Measurements from ENCODE around the gene PROB1.
"Not testable (repeated sequence)": the region's sequence is repeated elsewhere in the genome, so short reads cannot be mapped to it uniquely, and the experiment has no call there.

PROB1 gene

GRCh38 chr5:139394654-139395566 is at the start of gene PROB1:
TSS of gene PROB1 (minus strand) at chr5:139395104. CDS start at chr5:139395081, 23 bp downstream.
- DNase-seq = no peak

GRCh38 chr5:139443831-139444453 is 49.0 kb upstream of the PROB1 start:
- DNase-seq = peak; percentile 42

- not testable (repeated sequence) for DNase-seq
Observed at GRCh38 chr5:139440416-139440815, 45.5 kb upstream of the PROB1 start.

- DNase-seq = peak; percentile 93
Observed at GRCh38 chr5:139439013-139439903, 44.4 kb upstream of the PROB1 start, which contains the start of gene DNAJC18. TSS of gene DNAJC18 (minus strand) at chr5:139439525. CDS start at chr5:139439445, 80 bp downstream.

- DNase-seq = no peak
Observed at GRCh38 chr5:139438707-139439012, 43.8 kb upstream of the PROB1 start.

- DNase-seq = no peak
Observed at GRCh38 chr5:139435676-139436075, 40.8 kb upstream of the PROB1 start.

GRCh38 chr5:139431706-139432105 is 36.8 kb upstream of the PROB1 start:
- DNase-seq = no peak

GRCh38 chr5:139430015-139430414 is 35.1 kb upstream of the PROB1 start:
- DNase-seq = no peak

GRCh38 chr5:139426203-139426885 is 31.4 kb upstream of the PROB1 start:
- DNase-seq = no peak

GRCh38 chr5:139425497-139425896 is 30.6 kb upstream of the PROB1 start:
- no peak for DNase-seq

- DNase-seq = peak; percentile 85
Observed at GRCh38 chr5:139422307-139422893, 27.5 kb upstream of the PROB1 start.

GRCh38 chr5:139419226-139420192 is 24.6 kb upstream of the PROB1 start:
- DNase-seq = no peak

GRCh38 chr5:139418793-139419192 is 23.9 kb upstream of the PROB1 start:
- no peak for DNase-seq

- no peak for DNase-seq
Observed at GRCh38 chr5:139417214-139417613, 22.3 kb upstream of the PROB1 start.

- DNase-seq = no peak
Observed at GRCh38 chr5:139416651-139417050, 21.7 kb upstream of the PROB1 start.

- DNase-seq = no peak
Observed at GRCh38 chr5:139415869-139416268, 21.0 kb upstream of the PROB1 start.

- DNase-seq = peak; percentile 81
Observed at GRCh38 chr5:139415221-139415861, 20.4 kb upstream of the PROB1 start.

GRCh38 chr5:139414581-139415130 is 19.8 kb upstream of the PROB1 start:
- no peak for DNase-seq

GRCh38 chr5:139413963-139414362 is 19.1 kb upstream of the PROB1 start:
- peak; percentile 55 for DNase-seq

GRCh38 chr5:139413153-139413552 is 18.2 kb upstream of the PROB1 start:
- DNase-seq = no peak
